Lower lobe of right lung (tissue), 2 donors: Measurements from ENCODE around the gene TTC34. TPM values are rescaled to one million over a fixed set of nuclear protein-coding genes. Genes with fewer than 3 reads are reported as not detected.

ENCODE experiments used
- ATAC-seq, 2 donors: fragments of 200-7000 bp; cut with Tn5 transposase; one replicate each; pipeline ENCODE4 v1.9.1; 2020 to 2022; ENCODE audit warnings: mild to moderate bottlenecking in 2 of 2, moderate library complexity in 2 of 2
- DNase-seq: peaks from one replicate; pipeline ENCODE4 v3.0.0-alpha.2; 2020
- H3K27ac ChIP-seq: fragments of 200-600 bp; one replicate; pipeline ENCODE4 v1.8.0; 2022
- H3K27me3 ChIP-seq: fragments of 200-600 bp; one replicate; pipeline ENCODE4 v1.8.0; 2022; ENCODE audit warnings: low read depth
- H3K36me3 ChIP-seq: fragments of 200-600 bp; one replicate; pipeline ENCODE4 v1.8.0; 2022; ENCODE audit warnings: mild to moderate bottlenecking
- H3K4me1 ChIP-seq: fragments of 200-600 bp; one replicate; pipeline ENCODE4 v1.8.0; 2022
- H3K4me3 ChIP-seq: fragments of 200-600 bp; one replicate; pipeline ENCODE4 v1.8.0; 2022; ENCODE audit warnings: mild to moderate bottlenecking
- H3K9me3 ChIP-seq: fragments of 200-600 bp; one replicate; pipeline ENCODE4 v1.8.0; 2022
- CTCF ChIP-seq: fragments of 200-600 bp; IDR thresholded peaks from one replicate; pipeline ENCODE4 v1.8.0; 2022; ENCODE audit warnings: antibody characterized with exemption, mild to moderate bottlenecking
- intact Hi-C: fragments of 100-400 bp; cut with DNase I; formaldehyde crosslinking; loops from one replicate; pipeline ENCODE4 v1.11.0; 2022
- long read RNA-seq: library from polyadenylated mRNA; unstranded; transcript quantifications from one replicate; pipeline ENCODE4 v2.0.0, GENCODE V29; 2021
- total RNA-seq: library from RNA; stranded (reverse); fragmentation: NEBNext Ultra II Directional; extraction: Animal tissue kit (Norgen Biotek cat#: 25700); gene quantifications from one replicate; pipeline ENCODE4 v1.2.1, GENCODE V29; 2021
- donor health status: DM: no; HTN: yes; CAD: no; lungs with severe emphysema.

Gene TTC34, protein sequence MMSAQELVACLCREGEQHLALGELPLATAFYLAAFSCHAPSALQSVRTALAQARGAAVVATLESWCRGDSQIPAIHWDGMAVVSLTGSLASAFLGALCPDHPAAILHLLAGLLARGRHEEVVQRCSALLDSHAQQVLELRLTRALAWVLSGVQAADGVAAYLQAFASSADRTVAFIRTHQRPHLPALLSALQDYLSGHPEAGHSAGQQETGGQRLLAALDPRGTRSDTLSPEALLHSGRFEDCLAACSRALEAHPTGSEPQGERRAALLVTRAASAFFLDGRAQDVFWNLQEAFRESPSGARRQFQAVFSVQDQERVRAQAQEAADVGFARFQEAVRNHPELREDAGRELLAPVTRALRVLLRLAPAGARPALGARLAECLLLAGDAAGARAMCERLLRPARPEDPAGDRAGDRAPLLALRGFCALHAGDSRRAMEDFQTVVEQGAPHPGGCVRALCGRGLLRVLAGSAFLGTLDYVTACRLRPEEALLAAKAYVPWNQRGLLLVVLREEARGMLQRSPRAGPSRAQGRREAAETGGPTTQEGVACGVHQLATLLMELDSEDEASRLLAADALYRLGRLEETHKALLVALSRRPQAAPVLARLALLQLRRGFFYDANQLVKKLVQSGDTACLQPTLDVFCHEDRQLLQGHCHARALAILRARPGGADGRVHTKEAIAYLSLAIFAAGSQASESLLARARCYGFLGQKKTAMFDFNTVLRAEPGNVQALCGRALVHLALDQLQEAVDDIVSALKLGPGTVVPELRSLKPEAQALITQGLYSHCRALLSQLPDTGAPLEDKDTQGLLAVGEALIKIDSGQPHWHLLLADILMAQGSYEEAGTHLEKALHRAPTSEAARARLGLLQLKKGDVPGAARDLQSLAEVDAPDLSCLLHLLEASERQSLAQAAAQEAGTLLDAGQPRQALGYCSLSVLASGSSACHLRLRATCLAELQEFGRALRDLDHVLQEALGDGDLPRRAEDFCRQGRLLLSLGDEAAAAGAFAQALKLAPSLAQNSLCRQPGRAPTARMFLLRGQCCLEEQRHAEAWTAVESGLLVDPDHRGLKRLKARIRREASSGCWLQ
- total RNA-seq, result 2.6 TPM
- long read RNA-seq, partial matches to known transcripts, result 1 of 3 reads
- long read RNA-seq, other reads (novel, unspliced or antisense), result 2 of 3 reads

GRCh38 chr1:2801535-2802291 lies at the start of gene TTC34:
TTC34 (minus strand) TSS chr1:2801693; CDS start chr1:2800827, 866 bp downstream.
- Histone ChIP-seq H3K27me3 (peaks cover 52% of the 10 kb centered on the region), H3K4me3 (no peak within 1 kb of the TSS), H3K36me3 (no peaks in the 10 kb centered on the region), H3K27ac (no peak within 1 kb of the TSS), H3K4me1 (no peaks in the 10 kb centered on the region), H3K9me3 (no peaks in the 10 kb centered on the region)
- ATAC-seq (peak; percentile 59 to 66), DNase-seq (peak; percentile 69)
- TF ChIP-seq CTCF, result peak; percentile 23
- intact Hi-C loops, result no loop called here

- no peak overlapping the region for H3K27ac ChIP-seq
- H3K9me3 ChIP-seq, result no peaks in the 10 kb centered on the region
- ATAC-seq, result no peak
- intact Hi-C loops, result no loop called here
- H3K4me1 ChIP-seq, result no peaks in the 10 kb centered on the region
- no peak for TF ChIP-seq CTCF
- peak; percentile 33 for DNase-seq
- H3K4me3 ChIP-seq, result no peak overlapping the region
- H3K27me3 ChIP-seq, result peaks cover 19% of the 10 kb centered on the region
- no peaks in the 10 kb centered on the region for H3K36me3 ChIP-seq
Observed at GRCh38 chr1:2850502-2850901, 49.0 kb upstream of the TTC34 start.

- DNase-seq, result peak; percentile 28
- Histone ChIP-seq H3K27me3 (peaks cover 9% of the 10 kb centered on the region), H3K36me3 (no peaks in the 10 kb centered on the region), H3K4me3 (no peak overlapping the region), H3K4me1 (no peaks in the 10 kb centered on the region), H3K27ac (no peak overlapping the region), H3K9me3 (no peaks in the 10 kb centered on the region)
- intact Hi-C loops, result no loop called here
- TF ChIP-seq CTCF, result no peak
- ATAC-seq, result peak in 1 of 2 donors; percentile 45
Observed at GRCh38 chr1:2848006-2848670, 46.6 kb upstream of the TTC34 start.

- H3K27me3 ChIP-seq, result peaks cover 9% of the 10 kb centered on the region
- no peak for ATAC-seq
Observed at GRCh38 chr1:2847086-2847985, 45.8 kb upstream of the TTC34 start.

More at GRCh38 chr1:2847086-2847985, 45.8 kb upstream of the TTC34 start:
- Histone ChIP-seq H3K4me1 (no peaks in the 10 kb centered on the region), H3K9me3 (no peaks in the 10 kb centered on the region), H3K4me3 (no peak overlapping the region), H3K27ac (no peak overlapping the region), H3K36me3 (no peaks in the 10 kb centered on the region)
- intact Hi-C loops, result no loop called here
- no peak for DNase-seq
- no peak for TF ChIP-seq CTCF
